Lung (tissue), 12 donors: ENCODE data around the gene VOPP1. TPM values are rescaled to one million over a fixed set of nuclear protein-coding genes. Genes with fewer than 3 reads are reported as not detected.
"Not testable (repeated sequence)": the region's sequence is repeated elsewhere in the genome, so short reads cannot be mapped to it uniquely, and the experiment has no call there.

Source experiments
- ATAC-seq: fragments of 200-7000 bp; cut with Tn5 transposase; one replicate; pipeline ENCODE4 v1.9.1; 2020; ENCODE audit warnings: moderate number of reproducible peaks; ENCODE audit not compliant: insufficient read depth, low FRiP score
- DNase-seq, 3 donors: peaks; one replicate each; pipeline ENCODE4 v3.0.0-alpha.2; 2013 to 2017
- H3K27ac ChIP-seq, 2 donors: one replicate each; pipeline ENCODE4 v1.5.1; 2013; ENCODE audit warnings: mild to moderate bottlenecking in 2 of 2, moderate library complexity in 2 of 2, control low read depth in 1 of 2, inconsistent platforms in 1 of 2, low read depth in 1 of 2, low read length in 1 of 2
- H3K27me3 ChIP-seq, 3 donors: one replicate each; pipeline ENCODE4 v1.5.1; 2013; ENCODE audit warnings: low read length in 2 of 3; ENCODE audit not compliant: control insufficient read depth in 3 of 3, insufficient read depth in 3 of 3
- H3K36me3 ChIP-seq, 4 donors: one replicate each; pipeline ENCODE4 v1.5.1; 2013; ENCODE audit warnings: low read length in 4 of 4, mild to moderate bottlenecking in 1 of 4, moderate library complexity in 1 of 4; ENCODE audit not compliant: control insufficient read depth in 4 of 4, insufficient read depth in 4 of 4
- H3K4me1 ChIP-seq, 5 donors: one replicate each; pipeline ENCODE4 v1.5.1; 2013; ENCODE audit warnings: low read length in 5 of 5, mild to moderate bottlenecking in 2 of 5, moderate library complexity in 1 of 5; ENCODE audit not compliant: control insufficient read depth in 5 of 5, insufficient read depth in 5 of 5
- H3K4me3 ChIP-seq: one replicate; pipeline ENCODE4 v1.5.1; 2013; ENCODE audit warnings: mild to moderate bottlenecking, control low read depth, moderate library complexity
- H3K9ac ChIP-seq, 2 donors: one replicate each; pipeline ENCODE4 v1.5.1; 2013; ENCODE audit warnings: low read length in 2 of 2, control low read depth in 1 of 2; ENCODE audit not compliant: insufficient read depth in 1 of 2
- H3K9me3 ChIP-seq, 4 donors: one replicate each; pipeline ENCODE4 v1.5.1; 2013; ENCODE audit warnings: low read length in 3 of 4, mild to moderate bottlenecking in 1 of 4, moderate library complexity in 1 of 4; ENCODE audit not compliant: control insufficient read depth in 4 of 4, insufficient read depth in 3 of 4
- CTCF ChIP-seq: IDR thresholded peaks from 2 replicates; pipeline ENCODE4 v1.5.1; 2012; ENCODE audit warnings: mild to moderate bottlenecking; ENCODE audit errors: control extremely low read depth, extremely low read depth
- WGBS, 2 donors: extraction: QIAGEN DNeasy Blood & Tissue Kit; methylation state at CpG; one replicate each; pipeline ENCODE4 v1.1.7; 2013; 5-methylcytosine and 5-hydroxymethylcytosine counted together
- polyA plus RNA-seq, 2 donors: library from polyadenylated mRNA; stranded (reverse); fragments of 200-250 nt; gene quantifications; one replicate each; pipeline ENCODE4 v1.2.1, GENCODE V29; 2013
- total RNA-seq, 2 donors: library from RNA; depleted of rRNA in 1 of 2; stranded (reverse); fragments of >200 nt in 1 of 2; gene quantifications; one replicate each; pipeline ENCODE4 v1.2.1, GENCODE V29; 2014 to 2021
- donor health status: control.
- donor health status: control.
- donor health status: Bipolar disorder and iron deficiency.
- donor health status: healthy.
- donor health status: DM: yes; HTN: yes; CAD: no.

Gene VOPP1
- total and polyA plus RNA-seq, 4 donors: 25.8 to 64.0 (median 38.0) TPM

- Histone ChIP-seq H3K9ac (no peak overlapping the region), H3K36me3 (no peaks in the 10 kb centered on the region), H3K4me3 (no peak overlapping the region), H3K4me1 (no peaks in the 10 kb centered on the region), H3K27ac (no peak overlapping the region), H3K9me3 (no peaks in the 10 kb centered on the region), H3K27me3 (no peaks in the 10 kb centered on the region)
- DNase-seq: no peak
- WGBS, 2 donors: 87 to 93% methylated on average over 8 of the region's 8 CpGs
- no peak for ATAC-seq
- TF ChIP-seq CTCF: no peak
Measured at GRCh38 chr7:55587687-55588378, 15.5 kb upstream of the VOPP1 start.

- H3K9ac ChIP-seq, H3K27me3 ChIP-seq, H3K4me1 ChIP-seq, ATAC-seq, H3K4me3 ChIP-seq, H3K9me3 ChIP-seq, DNase-seq, H3K36me3 ChIP-seq, H3K27ac ChIP-seq: not testable (repeated sequence)
- 89 to 92% methylated on average over 9 of the region's 9 CpGs for WGBS, 2 donors
Measured at GRCh38 chr7:55582656-55583055, 10.4 kb upstream of the VOPP1 start.

- DNase-seq (no peak), ATAC-seq (no peak)
- no peak overlapping the region for H3K9ac ChIP-seq
- no peaks in the 10 kb centered on the region for H3K9me3 ChIP-seq
- peaks cover 2 to 13% (median 6%) of the 10 kb centered on the region in 5 donors for H3K4me1 ChIP-seq
- 89 to 95% methylated on average over 4 of the region's 4 CpGs for WGBS, 2 donors
- H3K27me3 ChIP-seq: no peaks in the 10 kb centered on the region
- H3K27ac ChIP-seq: no peak overlapping the region
- no peak for TF ChIP-seq CTCF
- H3K4me3 ChIP-seq: no peak overlapping the region
- no peaks in the 10 kb centered on the region for H3K36me3 ChIP-seq
Measured at GRCh38 chr7:55576753-55577152, 4.5 kb upstream of the VOPP1 start.

- no peaks in the 10 kb centered on the region for H3K36me3 ChIP-seq
- no peak for ATAC-seq
- H3K9ac ChIP-seq: no peak overlapping the region
- H3K27me3 ChIP-seq: no peaks in the 10 kb centered on the region
- no peak overlapping the region for H3K4me3 ChIP-seq
- H3K4me1 ChIP-seq: peaks cover 2 to 16% (median 6%) of the 10 kb centered on the region in 5 donors
- TF ChIP-seq CTCF: no peak
- no peak for DNase-seq
- no peaks in the 10 kb centered on the region for H3K9me3 ChIP-seq
- 84 to 90% methylated on average over 4 of the region's 4 CpGs for WGBS, 2 donors
- no peak overlapping the region for H3K27ac ChIP-seq
Measured at GRCh38 chr7:55575733-55576132, 3.4 kb upstream of the VOPP1 start.
